DLD1 (cell line): Measurements from ENCODE around the gene IFIT1B.
"Not testable (repeated sequence)": the region's sequence is repeated elsewhere in the genome, so short reads cannot be mapped to it uniquely, and the experiment has no call there.

Experiments
- in situ Hi-C: cut with HindIII; loops from 2 replicates; pipeline ENCODE4 v1.10.0; 2017; ENCODE audit warnings: low sequenced_read_pairs

Gene IFIT1B

DNA sequence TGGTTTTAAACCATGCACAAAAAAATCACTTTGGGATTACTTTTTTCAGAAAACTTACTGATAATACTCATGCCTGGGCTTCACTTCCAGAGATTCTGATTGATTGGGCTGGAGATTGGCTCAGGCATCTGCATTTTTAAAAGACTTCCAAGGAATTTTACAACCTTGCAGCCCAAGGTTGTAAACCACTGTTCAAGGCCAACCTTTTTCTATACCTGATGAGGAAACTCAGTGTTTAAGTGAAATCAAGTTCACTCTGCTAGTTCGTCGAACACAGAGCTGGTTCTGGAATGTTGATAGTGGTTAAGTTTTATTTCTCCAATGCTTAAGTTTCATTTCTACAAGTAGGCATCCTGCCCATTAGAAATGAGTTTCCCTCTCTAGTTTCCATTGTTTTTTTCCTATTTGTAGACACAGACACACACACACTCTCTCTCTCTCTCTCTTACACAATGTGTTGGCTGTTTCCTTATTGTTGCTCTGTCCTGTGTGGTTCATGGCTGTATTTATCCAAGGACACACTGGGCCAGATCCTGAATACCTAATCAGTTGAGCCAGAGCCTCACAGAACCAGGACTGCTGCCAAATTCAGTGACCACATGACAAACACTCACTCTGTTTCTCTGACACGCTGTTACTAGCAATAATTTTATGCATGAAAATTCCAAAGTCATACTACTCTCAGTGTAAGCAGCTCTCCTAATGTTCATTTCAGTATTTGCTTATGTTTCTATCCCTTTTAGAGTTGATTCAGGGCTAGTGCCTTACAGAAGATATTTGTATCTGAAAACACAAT, 3.7 kb upstream of the IFIT1B start:
- in situ Hi-C loops = no loop called here

DNA sequence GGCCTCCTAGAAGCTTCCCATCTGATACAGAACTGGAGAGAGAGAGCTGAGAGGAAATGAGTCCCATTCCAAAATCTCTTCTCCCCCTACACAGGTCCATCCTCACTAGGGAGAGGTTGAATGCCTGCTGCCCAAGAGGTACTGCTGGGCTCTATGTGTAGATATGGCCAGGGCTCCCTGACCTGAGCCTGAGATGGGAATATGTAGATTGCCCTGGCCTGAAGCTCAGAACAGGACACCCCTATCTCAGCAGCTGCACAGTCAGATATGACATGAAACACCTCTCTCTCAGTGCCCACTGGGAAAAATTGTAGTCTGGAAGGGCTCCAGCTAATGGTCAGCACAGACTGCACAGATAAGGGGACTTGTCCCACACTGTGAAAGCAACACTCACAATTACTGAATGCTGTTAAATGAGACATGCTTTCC, 3.1 kb upstream of the IFIT1B start:
- in situ Hi-C loops = no loop called here

DNA sequence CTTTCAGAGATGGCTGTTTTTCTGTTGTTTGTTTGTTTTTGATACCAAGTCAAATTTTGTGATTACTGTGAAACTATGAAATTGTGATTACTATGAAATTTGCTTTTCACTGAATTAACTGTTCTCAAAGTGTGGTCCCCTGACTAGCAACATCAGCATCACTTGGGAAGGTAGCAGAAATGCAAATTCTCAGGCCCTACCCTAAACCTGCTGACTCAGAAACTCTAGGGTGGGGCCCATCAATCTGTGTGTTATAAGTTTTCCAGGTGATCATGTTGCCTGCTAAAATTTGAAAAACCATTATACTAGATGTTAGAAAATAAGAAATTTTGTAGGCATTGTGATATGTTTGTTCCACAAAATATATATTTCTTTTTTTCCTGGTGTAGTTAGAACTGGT, 1.2 kb downstream of the IFIT1B start:
- in situ Hi-C loops = no loop called here

DNA sequence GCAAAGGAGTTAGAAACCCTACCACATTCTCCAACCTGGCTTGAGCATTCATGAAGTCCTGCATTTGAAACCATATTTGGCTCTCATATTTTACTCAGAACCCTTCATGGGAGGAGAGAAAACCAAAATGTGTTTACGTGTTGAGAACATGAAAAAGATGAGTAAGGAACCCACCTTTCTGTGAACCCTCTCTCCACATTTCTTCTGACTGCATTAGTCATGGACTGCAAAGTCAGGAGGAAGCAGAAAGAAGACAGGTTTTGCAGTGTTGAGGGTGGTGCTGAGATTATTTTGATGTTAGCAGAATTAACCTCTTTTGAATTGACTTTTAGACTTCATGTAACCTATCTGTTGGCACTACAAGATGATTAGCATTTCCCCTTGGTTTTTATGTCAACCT, 4.9 kb downstream of the IFIT1B start:
- in situ Hi-C loops = no loop called here

DNA sequence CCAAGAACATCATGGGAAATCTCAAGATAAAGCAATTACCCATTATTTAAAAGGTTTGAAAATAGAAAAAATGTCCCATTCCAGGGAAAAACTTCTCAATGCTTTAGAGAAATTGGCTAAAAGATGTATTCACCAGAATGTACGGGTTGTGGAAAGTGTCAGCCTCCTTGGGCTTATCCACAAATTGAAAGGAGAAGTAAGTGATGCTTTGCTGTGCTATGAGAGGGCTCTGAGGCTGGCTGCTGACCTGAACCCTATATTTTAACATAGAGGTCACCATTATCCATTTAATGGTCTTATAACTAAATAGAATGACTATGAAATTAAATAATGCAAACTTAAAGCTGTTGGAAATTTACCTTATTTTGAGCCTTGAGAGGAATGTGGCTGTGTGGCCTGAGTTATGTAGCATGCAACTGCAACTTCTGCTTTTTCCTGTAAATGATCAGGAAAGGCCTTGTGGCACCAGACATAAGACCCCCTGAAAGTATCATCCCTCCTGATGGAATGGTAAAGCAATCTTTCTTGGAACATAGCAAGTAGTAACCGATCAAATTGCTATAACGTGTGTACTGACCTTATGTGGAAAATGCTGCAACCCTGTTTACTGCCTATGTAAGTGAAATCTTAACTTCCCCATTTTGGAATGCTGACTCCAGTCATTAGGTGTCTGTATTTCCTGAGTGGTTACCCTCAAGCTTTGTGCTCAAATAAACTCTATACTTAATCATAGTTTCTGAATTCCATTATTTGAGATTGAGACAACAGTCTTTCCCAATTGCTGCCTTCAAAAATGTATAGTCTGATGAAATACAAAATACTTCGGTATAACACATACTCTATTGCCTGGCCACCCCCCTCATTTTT, 6.9 kb downstream of the IFIT1B start:
- in situ Hi-C loops = no loop called here

DNA sequence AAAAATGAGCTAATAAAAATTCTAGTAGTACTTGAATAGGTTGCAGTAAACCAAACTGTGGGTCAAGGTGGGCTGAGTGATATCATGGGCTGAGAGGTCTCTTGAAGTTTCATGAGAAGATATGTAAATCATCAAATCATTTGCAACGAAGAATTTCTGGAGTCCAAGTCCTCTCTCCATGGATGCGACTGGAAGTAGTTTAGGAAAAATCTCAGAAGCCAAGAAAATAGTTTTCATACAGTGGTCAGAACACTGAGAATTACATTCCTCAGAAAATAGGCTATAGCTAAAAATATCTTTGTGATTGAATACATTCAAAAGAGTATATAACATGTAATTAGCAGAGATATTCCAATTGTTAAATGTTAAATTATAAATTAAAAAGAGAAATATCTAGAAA, 10.9 kb downstream of the IFIT1B start:
- in situ Hi-C loops = no loop called here

DNA sequence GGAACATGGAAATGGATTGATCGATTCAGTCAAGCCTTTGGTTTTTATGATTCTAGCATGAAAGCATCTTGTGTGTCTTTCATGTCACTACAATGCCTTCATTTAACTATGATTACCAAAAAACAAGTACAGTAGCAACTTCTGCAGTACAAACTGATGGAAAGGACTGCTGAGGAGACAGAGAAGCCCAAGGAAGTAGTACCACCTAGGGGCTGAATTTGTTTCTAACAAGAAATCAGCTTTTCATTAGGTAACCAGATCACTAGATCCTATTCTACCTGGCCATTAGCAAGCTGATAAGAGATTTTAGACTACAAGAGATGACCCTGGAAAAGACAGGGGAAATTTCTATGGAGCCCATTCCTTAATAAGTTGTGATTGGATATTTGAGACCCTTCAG, 11.4 kb downstream of the IFIT1B start:
- in situ Hi-C loops = no loop called here

DNA sequence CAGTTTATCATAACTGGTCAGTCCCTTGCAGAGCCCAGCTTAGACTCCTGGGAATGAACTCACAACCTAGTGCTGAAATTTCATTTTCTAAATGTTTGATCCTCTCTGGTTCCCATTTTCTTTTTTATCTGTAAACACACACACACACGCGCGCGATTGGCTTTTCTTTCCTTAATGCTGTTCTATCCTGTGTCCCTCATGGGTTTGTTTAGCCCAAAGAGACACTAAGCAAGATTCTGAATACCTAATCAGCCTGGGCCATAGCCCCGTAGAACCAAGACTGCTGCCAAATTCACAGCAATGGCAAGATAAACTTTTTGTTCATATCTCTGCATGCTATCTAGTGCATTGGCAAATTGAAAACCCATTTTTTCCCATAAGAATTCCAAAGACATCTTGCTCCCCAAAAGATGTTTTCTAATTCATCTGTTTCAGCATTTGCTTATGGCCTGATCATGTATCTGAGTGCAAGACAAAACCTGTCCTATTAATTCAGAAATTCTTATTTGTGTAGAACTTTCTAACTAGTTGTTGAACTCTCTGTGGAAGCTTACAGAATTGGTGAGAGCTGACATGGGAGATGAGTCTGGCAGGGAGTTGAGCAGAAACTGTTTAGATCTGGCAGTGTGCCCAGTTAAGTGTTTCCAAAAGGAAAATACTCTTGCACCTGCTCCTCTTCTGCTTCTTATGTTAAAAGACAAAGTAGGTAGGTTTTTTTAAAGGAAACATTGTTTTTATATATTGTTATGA, 12.8 kb downstream of the IFIT1B start:
- in situ Hi-C loops = no loop called here

DNA sequence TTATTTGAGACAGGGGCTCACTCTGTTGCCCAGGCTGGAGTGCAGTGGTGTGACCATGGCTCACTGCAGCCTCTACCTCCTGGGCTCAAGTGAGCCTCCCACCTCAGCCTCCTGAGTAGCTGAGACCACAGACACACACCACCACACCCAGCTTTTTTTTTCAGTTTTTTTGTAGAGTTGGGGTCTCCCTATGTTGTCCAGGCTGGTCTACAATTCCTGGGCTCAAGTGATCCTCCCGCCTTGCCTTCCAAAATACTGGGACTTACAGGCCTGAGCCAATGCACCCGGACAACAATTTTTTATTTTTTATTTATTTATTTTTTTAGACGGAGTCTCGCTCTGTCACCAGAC, 13.3 kb downstream of the IFIT1B start:
- in situ Hi-C loops = not testable (repeated sequence)

DNA sequence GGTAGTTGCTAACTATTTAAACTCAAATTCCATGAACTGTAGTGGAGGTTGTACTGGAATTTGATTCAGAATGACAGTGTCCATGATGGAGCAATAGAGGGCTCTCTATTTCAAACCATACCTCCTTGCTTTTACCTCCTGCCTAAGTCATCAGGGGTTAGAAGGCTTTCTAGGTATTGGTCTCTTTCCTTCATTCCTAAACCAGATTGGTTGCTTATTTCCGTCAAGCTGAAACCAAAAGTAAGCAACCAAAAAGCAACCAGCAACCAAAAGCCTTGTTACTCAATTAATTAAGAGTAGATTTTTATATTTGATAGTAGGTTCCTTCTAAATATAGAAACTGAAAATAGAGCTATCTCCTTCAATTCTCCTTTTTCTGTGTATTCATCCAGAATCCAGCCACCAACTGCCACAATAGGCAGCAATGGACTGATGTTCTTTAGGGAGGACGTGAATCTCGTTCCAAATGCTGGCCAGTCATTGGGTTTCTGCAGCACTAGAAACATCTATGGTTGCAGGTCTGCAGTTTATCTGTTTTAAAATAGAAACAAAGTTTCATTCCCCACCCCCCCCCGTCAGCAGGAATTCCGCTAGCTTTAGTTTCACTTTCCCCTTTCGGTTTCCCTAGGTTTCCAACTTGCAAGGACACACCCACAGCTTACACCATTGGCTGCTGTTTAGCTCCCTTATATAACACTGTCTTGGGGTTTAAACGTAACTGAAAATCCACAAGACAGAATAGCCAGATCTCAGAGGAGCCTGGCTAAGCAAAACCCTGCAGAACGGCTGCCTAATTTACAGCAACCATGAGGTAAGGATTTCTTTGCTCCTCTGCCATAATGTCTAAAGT, 14.3 kb downstream of the IFIT1B start, which contains the start of gene IFIT1:
Gene IFIT1 (plus strand): TSS at position 717 of the 850 bp plus-strand sequence. CDS start 90 bp downstream, at position 807.
- in situ Hi-C loops = no loop called here

DNA sequence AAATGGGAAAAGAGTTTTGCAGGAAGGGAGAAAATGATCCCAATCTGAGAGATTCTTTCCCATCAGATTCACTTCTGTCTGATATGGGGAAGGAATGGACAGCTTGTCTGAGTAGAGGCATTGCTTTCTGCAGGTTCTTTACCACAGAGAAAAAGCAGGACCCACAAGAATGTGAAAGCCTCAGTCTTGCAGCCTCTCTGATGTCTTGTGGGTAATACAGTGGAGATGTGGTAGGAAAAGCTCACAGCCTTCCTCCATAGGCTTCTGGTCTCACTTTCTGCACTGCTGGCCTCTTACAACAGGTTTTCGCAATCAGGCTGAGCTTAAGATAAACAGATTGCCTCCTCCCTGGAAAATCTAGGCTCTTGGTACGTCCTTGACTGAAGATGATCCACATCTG, 15.1 kb downstream of the IFIT1B start:
- in situ Hi-C loops = no loop called here

DNA sequence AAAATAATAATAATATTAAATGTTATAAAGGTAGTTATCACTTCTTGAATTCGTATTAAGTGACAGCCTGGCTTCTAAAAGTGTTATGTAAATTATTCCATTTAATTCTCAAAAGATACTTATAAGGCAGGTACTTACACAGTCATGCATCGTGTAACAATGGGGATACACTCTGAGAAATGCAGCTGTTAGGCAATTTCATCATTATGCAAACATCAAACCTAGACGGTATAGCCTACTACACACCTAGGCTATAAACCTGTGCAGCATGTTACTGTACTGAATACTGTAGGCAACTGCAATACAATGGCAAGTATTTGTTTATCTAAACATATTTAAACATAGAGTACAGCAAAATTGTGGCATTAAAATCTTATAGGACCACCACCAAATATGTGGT, 16.0 kb downstream of the IFIT1B start:
- in situ Hi-C loops = no loop called here

DNA sequence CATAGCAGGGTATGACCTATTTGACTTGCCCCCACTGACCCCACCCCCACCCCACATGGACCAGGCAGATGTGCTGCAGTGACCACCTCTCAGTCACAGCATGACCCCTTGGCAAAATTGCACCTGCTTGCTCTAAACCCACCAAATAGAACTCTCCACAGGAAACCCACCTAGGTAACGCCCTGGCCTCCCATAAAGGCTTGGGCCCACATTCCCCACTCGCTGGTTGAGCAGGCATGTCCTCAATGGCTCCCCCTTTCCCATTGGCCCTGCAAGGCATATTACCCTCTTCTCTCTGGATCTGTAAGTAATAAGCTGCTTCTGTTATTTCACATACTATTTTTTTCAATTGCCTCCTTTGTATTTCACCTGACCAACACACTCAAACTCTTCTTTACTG, 17.3 kb downstream of the IFIT1B start:
- in situ Hi-C loops = no loop called here

DNA sequence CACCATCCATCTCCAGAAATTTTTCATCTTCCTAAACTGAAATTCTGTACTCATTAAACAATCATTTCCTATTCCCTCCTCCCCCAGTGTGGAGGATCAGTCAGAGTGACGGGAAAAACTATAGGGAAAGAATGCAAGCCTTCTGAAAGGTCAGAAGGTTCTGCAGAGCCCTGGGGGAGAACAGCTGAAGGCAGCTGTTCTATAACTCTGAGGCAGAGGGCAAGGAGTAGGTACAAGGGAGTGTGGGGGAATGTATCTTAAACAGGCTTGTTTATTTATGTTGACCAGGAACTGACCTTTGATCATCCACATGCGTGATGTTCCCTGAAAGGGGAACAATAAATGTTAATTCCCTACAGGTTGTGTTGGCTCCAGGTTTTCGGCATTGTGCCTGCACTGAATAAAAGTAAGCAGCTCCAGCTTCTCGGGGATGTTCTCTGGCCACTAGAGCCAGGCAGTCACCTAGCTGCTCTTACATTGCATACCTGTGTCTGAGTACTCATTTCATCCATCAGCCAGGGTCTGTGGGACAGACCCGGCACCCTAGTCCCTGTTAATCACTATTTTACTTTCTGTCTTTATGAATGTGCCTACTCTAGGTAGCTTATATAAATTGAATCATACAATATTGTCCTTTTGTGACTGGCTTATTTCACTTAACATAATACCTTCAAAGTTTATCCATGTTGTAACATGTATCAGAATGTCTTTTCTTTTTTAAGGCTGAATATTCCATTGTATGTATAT, 20.3 kb downstream of the IFIT1B start:
- in situ Hi-C loops = no loop called here

DNA sequence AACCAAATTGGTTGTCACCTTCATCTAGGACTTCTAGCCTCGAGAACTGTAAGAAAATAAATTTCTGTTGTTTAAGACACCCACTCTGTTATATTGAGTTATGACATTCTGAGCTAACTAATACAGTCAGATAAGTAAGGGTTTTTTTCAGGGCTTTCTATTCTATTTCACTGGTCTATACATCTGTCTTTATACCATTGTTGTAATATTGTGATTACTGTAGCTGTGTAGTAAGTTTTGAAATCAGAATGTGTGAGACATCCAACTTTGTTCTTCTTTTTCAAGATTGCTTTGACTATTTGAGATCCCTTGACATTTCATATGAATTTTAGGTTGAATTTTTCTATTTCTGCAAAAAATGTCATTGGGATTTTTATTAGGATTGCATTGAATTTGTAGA, 22.1 kb downstream of the IFIT1B start:
- in situ Hi-C loops = no loop called here

DNA sequence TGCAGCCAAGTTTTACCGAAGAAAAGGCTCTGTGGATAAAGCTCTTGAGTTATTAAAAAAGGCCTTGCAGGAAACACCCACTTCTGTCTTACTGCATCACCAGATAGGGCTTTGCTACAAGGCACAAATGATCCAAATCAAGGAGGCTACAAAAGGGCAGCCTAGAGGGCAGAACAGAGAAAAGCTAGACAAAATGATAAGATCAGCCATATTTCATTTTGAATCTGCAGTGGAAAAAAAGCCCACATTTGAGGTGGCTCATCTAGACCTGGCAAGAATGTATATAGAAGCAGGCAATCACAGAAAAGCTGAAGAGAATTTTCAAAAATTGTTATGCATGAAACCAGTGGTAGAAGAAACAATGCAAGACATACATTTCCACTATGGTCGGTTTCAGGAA, 25.2 kb downstream of the IFIT1B start:
- in situ Hi-C loops = no loop called here

DNA sequence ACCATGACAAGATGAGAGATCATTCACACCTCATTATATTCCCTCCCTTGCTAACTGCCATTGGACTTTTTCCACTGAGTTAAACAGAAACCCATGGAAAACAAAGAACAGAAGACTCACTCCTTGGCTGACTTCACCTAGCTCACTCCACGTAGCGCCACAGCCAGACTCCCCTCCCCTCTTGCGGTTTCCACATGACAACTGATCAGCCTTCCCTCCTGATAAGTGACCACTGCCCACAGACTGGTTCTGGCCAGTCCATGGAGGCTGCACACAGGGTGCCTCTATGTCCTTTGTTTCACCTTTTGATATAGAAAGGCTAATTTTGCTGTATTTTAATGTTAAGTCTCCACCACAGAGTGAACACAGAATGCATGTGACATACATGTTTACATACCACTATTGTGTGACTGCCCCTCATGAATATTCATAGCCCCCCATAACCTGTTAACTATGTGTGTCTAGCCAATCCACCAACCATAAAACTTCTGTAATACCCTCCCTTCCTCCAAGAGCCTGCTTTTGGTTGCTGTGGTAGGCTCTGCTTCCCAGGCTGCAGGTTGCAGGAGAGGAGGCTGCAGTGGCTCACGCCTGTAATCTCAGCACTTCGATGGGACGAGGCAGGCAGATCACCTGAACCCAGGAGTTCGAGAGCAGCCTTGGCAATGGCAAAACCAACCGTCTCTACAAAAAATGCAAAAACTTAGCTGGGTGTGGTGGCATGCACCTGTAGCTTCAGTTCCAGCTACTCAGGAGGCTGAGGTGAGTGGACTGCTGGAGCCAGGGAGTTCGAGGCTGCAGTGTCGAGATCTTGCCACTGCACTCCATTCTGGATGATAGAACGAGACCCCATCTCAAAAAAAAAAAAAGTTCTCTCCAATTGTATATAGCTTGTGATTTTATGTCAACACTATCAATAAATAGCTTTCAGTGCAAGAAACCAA, 26.5 kb downstream of the IFIT1B start:
- in situ Hi-C loops = no loop called here

DNA sequence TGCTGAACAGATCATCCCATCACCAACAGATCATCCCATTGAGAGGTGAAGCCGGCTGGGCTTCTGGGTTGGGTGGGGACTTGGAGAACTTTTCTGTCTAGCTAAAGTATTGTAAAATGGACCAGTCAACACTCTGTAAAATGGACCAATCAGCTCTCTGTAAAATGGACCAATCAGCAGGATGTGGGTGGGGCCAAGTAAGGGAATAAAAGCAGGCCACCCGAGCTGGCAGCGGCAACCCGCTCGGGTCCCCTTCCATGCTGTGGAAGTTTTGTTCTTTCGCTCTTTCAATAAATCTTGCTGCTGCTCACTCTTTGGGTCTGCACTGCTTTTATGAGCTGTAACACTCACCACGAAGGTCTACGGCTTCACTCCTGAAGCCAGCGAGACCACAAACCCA, 28.3 kb downstream of the IFIT1B start:
- in situ Hi-C loops = not testable (repeated sequence)

DNA sequence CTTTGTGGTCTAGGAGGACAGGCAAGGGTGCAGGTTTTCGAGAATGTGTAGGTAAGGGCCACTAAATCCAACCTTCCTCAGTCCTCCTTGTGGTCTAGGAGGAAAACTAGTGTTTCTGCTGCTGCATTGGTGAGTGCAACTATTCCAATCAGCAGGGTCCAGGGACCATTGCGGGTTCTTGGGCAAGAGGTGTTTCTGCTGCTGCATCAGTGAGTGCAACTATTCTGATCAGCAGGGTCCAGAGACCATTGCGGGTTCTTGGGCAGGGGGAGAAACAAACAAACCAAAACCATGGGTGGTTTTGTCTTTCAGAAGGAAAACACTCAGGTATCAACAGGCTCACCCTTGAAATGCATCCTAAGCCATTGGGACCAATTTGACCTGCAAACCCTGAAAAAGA, 29.9 kb downstream of the IFIT1B start:
- in situ Hi-C loops = not testable (repeated sequence)
